GM12801 (cell line): ENCODE data around the gene EML1.

Experiments used
- TF ChIP-seq, protein P1 (sequence below): IDR thresholded peaks from one replicate; pipeline ENCODE4 v1.5.1; 2011; ENCODE audit warnings: control low read depth; ENCODE audit not compliant: insufficient read length; ENCODE audit errors: extremely low read depth

Gene EML1

DNA sequence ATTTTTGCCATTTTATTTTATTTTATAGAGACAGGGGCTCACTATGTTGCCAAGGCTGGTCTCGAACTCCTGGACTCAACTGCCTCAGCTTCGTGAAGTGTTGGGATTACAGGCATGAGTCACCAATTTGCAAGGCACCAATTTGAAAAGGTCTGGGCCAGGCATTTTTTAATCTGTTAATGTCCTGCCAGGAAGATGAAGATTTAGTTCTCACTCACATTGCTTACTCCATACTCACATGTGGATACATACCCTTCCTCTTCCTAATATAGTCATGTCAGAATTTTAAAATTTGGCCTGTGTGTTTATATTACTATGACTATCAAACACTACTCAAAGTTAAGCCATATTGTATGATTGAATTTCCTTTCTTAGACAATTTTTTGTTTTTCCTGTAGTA, 15.3 kb upstream of the EML1 start:
- TF ChIP-seq, protein P1, sequence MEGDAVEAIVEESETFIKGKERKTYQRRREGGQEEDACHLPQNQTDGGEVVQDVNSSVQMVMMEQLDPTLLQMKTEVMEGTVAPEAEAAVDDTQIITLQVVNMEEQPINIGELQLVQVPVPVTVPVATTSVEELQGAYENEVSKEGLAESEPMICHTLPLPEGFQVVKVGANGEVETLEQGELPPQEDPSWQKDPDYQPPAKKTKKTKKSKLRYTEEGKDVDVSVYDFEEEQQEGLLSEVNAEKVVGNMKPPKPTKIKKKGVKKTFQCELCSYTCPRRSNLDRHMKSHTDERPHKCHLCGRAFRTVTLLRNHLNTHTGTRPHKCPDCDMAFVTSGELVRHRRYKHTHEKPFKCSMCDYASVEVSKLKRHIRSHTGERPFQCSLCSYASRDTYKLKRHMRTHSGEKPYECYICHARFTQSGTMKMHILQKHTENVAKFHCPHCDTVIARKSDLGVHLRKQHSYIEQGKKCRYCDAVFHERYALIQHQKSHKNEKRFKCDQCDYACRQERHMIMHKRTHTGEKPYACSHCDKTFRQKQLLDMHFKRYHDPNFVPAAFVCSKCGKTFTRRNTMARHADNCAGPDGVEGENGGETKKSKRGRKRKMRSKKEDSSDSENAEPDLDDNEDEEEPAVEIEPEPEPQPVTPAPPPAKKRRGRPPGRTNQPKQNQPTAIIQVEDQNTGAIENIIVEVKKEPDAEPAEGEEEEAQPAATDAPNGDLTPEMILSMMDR = no peak

GRCh38 chr14:99779751-99780150, 13.5 kb upstream of the EML1 start:
- TF ChIP-seq, protein P1 = no peak

GRCh38 chr14:99780690-99781089, 12.5 kb upstream of the EML1 start:
- TF ChIP-seq, protein P1 = no peak

DNA sequence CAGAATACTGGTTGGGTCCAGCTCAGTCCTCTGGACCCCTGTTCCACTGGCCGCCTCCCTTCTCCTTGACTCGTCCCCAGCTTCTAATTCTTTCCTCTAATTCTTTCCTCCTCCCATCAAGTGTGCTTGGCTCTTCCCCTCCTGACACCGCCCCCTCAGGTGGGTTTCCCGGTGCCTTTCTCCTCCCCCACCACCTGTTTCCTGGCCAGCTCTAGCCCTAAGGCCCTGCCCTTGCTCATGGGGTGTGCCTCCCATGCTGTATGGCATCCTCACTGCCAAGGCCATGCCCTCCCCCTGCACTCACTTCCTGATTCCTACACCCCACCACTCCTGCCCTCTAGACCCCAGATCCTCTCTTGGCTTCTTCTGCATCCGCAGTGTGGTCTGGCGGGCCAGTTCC, 12.1 kb upstream of the EML1 start:
- TF ChIP-seq, protein P1 = no peak

GRCh38 chr14:99781853-99782610, 11.2 kb upstream of the EML1 start:
- TF ChIP-seq, protein P1 = no peak

DNA sequence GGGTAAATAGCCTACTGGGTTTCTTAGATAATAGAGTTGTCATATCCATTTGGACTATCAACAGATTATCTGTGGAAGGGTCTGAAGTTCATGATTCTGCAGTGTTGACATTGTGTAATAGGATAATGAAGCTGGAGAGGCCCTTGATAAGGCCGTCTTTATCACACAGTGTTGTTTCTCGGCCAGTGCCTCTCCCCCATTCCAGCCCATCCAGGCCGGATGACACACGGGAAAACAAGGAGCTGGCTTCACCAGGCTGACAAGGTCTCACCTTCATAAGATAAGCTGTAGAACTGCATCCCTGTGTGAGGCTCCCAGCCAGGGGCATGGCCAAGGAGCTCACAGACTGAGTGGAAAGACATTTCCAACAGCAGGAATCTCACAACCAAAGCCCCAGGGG, 8.7 kb upstream of the EML1 start:
- TF ChIP-seq, protein P1 = no peak

GRCh38 chr14:99785426-99785825, 7.8 kb upstream of the EML1 start:
- TF ChIP-seq, protein P1 = no peak
